CD4-positive, CD25-positive, alpha-beta regulatory T cell (primary cell): ENCODE results near the gene FMN2. TPM values are rescaled to one million over a fixed set of nuclear protein-coding genes. Genes with fewer than 3 reads are reported as not detected.

Experiments used
- ATAC-seq, 2 donors: fragments of 150-1000 bp; cut with Tn5 transposase; one replicate each; pipeline ENCODE4 v1.10.0; 2021; ENCODE audit warnings: low read depth in 2 of 2, moderate number of reproducible peaks in 2 of 2, moderate library complexity in 1 of 2
- DNase-seq, 3 donors: peaks; one replicate each; pipeline versions ENCODE4 v3.0.0 to v3.0.0-alpha.2; 2012 to 2022; ENCODE audit warnings: mixed read lengths in 1 of 3
- H3K27ac ChIP-seq: one replicate; pipeline ENCODE4 v1.7.0; 2013; ENCODE audit warnings: mild to moderate bottlenecking, low read length; ENCODE audit not compliant: insufficient read depth, poor library complexity, severe bottlenecking
- H3K27me3 ChIP-seq: one replicate; pipeline ENCODE4 v1.7.0; 2013; ENCODE audit warnings: low read length; ENCODE audit not compliant: control insufficient read depth, insufficient read depth
- H3K36me3 ChIP-seq: one replicate; pipeline ENCODE4 v1.7.0; 2013; ENCODE audit warnings: mild to moderate bottlenecking, low read length, moderate library complexity; ENCODE audit not compliant: control insufficient read depth, insufficient read depth
- H3K4me1 ChIP-seq: 2 replicates; pipeline ENCODE4 v1.7.0; 2013; ENCODE audit warnings: mild to moderate bottlenecking, low read length; ENCODE audit not compliant: insufficient read depth, control insufficient read depth, poor library complexity, severe bottlenecking
- H3K4me3 ChIP-seq: one replicate; pipeline ENCODE4 v1.7.0; 2013; ENCODE audit warnings: low read depth, mild to moderate bottlenecking, low read length, moderate library complexity
- H3K9me3 ChIP-seq, 2 experiments: 1 replicate in 1 of 2; 2 replicates in 1 of 2; pipeline ENCODE4 v1.7.0; 2013; ENCODE audit warnings: low read length in 2 of 2, mild to moderate bottlenecking in 1 of 2, moderate library complexity in 1 of 2; ENCODE audit not compliant: control insufficient read depth in 2 of 2
- H3K27ac Mint-ChIP-seq, 3 donors: one replicate each; pipeline ENCODE4 v1.8.0; 2020 to 2022; ENCODE audit warnings: mild to moderate bottlenecking in 3 of 3, mixed read lengths in 3 of 3, moderate library complexity in 2 of 3
- H3K27me3 Mint-ChIP-seq: one replicate; pipeline ENCODE4 v1.8.0; 2022; ENCODE audit warnings: mild to moderate bottlenecking, mixed read lengths
- H3K36me3 Mint-ChIP-seq: one replicate; pipeline ENCODE4 v1.8.0; 2020; ENCODE audit warnings: mixed read lengths
- H3K4me1 Mint-ChIP-seq, 4 donors: one replicate each; pipeline ENCODE4 v1.8.0; 2020 to 2022; ENCODE audit warnings: mixed read lengths in 4 of 4, mild to moderate bottlenecking in 1 of 4
- H3K4me3 Mint-ChIP-seq, 4 donors: one replicate each; pipeline ENCODE4 v1.8.0; 2020 to 2022; ENCODE audit warnings: mild to moderate bottlenecking in 4 of 4, mixed read lengths in 4 of 4, moderate library complexity in 3 of 4
- H3K9me3 Mint-ChIP-seq, 7 donors: one replicate each; pipeline ENCODE4 v1.8.0; 2020 to 2022; ENCODE audit warnings: mixed read lengths in 7 of 7, mild to moderate bottlenecking in 3 of 7, moderate library complexity in 2 of 7
- polyA plus RNA-seq, 4 donors: library from polyadenylated mRNA; unstranded; fragments of 300-500 nt; fragmentation: Illumina TruSeq; gene quantifications; one replicate each; pipeline ENCODE4 v1.2.3, GENCODE V29; 2021
- total RNA-seq: library from RNA; stranded (reverse); gene quantifications from one replicate; pipeline ENCODE4 v1.2.3, GENCODE V29; 2022

The FMN2 gene
- total and polyA plus RNA-seq, 5 donors from 2014 or later: not detected

DNA sequence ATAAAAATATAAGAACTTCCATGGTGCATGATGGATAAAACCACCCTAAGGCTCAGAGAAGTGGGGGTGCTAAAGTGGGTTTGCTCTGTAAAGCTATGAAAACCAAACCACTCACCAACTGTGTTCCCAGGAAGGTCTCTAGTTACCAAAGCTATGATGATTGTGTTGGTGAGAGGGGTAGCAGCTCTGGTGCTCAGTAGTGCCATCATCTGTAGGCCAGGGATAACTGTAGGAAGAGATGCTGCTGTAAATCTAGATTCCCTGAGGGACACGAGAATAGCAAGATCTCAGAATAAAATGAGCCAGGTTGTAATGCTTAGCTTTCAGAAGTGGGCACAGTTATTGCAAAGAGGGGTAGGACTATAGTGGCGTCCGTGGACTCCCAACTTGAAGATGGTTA lies 395.8 kb downstream of the FMN2 start:
- Histone ChIP-seq H3K4me3 (no peak overlapping the region), H3K4me1 (no peaks in the 10 kb centered on the region), H3K27ac (no peak overlapping the region), H3K27me3 (no peaks in the 10 kb centered on the region), H3K36me3 (no peaks in the 10 kb centered on the region), H3K9me3 (no peaks in the 10 kb centered on the region)
- Mint-ChIP-seq H3K4me1 (no peaks in the 10 kb centered on the region), H3K27ac (no peak overlapping the region), H3K4me3 (no peak overlapping the region), H3K36me3 (no peaks in the 10 kb centered on the region), H3K27me3 (no peaks in the 10 kb centered on the region), H3K9me3 (peaks cover 0 to 15% (median 5%) of the 10 kb centered on the region in 7 donors)
- ATAC-seq: no peak
- no peak for DNase-seq

GRCh38 chr1:240491156-240491555 lies 399.5 kb downstream of the FMN2 start:
- H3K4me1 ChIP-seq: no peaks in the 10 kb centered on the region
- no peaks in the 10 kb centered on the region for H3K4me1 Mint-ChIP-seq
- ATAC-seq (no peak), DNase-seq (no peak)
- no peak overlapping the region for H3K27ac ChIP-seq
- no peaks in the 10 kb centered on the region for H3K27me3 ChIP-seq
- no peaks in the 10 kb centered on the region for H3K27me3 Mint-ChIP-seq
- H3K36me3 Mint-ChIP-seq: no peaks in the 10 kb centered on the region
- H3K27ac Mint-ChIP-seq: no peak overlapping the region
- no peaks in the 10 kb centered on the region for H3K36me3 ChIP-seq
- no peak overlapping the region for H3K4me3 ChIP-seq
- no peaks in the 10 kb centered on the region for H3K9me3 ChIP-seq
- peaks cover 0 to 20% (median 4%) of the 10 kb centered on the region in 7 donors for H3K9me3 Mint-ChIP-seq
- no peak overlapping the region for H3K4me3 Mint-ChIP-seq

DNA sequence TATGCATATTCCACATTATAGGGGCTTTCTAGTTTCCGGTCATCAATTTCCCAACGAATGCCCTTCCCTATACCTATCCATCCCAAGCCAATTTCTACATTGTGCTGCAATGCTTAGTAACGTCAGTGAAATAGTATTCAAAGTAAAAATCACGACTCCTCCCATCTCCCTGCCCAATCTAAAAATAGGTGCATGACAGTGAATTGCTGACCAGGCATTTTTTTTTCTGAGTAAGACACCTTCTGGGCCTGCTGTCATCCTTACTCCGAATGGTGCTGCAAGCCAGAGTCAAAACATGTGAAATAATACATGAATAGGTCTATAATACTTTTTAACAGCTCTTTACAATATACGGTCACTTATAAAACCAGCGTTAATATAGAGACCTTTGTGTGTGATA lies 400.1 kb downstream of the FMN2 start:
- no peak overlapping the region for H3K27ac Mint-ChIP-seq
- Histone ChIP-seq H3K4me3 (no peak overlapping the region), H3K27me3 (no peaks in the 10 kb centered on the region), H3K36me3 (no peaks in the 10 kb centered on the region), H3K9me3 (no peaks in the 10 kb centered on the region), H3K4me1 (no peaks in the 10 kb centered on the region), H3K27ac (no peak overlapping the region)
- H3K27me3 Mint-ChIP-seq: no peaks in the 10 kb centered on the region
- no peaks in the 10 kb centered on the region for H3K36me3 Mint-ChIP-seq
- DNase-seq (no peak), ATAC-seq (no peak)
- H3K4me1 Mint-ChIP-seq: no peaks in the 10 kb centered on the region
- H3K9me3 Mint-ChIP-seq: peaks cover 0 to 17% (median 4%) of the 10 kb centered on the region in 7 donors
- no peak overlapping the region for H3K4me3 Mint-ChIP-seq

DNA sequence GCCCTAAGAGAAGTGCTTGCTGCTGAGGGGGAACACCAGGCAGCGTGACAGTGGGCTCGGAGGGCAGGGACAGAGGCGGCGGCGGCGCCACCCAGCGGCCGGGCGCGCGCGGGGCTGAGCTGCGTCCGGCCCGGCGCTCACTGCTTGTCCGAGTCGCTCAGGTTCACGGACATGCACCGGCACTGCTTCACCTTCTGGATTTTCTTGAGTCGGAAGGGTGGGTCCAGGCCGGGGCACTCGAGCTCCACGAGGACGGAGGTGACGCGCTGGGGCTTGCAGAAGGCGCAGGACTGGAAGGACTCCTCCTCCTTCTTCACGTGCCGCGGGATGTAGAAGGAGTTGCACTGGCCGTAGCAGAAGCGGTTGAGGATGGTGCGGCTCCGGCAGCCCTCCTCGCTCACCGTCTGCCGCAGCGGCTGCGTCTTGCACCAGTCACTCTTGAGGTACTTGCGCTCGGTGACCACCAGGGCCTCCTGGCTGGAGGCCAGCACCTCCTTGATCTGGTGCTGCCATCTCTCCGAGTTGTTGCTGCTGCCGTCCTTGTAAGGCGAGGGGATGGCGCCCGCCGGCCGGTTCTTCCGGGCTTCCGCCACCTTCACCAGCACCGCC lies 401.3 kb downstream of the FMN2 start:
- Histone ChIP-seq H3K9me3 (no peaks in the 10 kb centered on the region), H3K27me3 (no peaks in the 10 kb centered on the region), H3K4me1 (no peaks in the 10 kb centered on the region), H3K36me3 (no peaks in the 10 kb centered on the region), H3K4me3 (no peak overlapping the region), H3K27ac (no peak overlapping the region)
- no peaks in the 10 kb centered on the region for H3K27me3 Mint-ChIP-seq
- H3K27ac Mint-ChIP-seq: no peak overlapping the region
- ATAC-seq (no peak), DNase-seq (no peak)
- peak overlapping the region in 1 of 4 donors; percentile 39 for H3K4me3 Mint-ChIP-seq
- H3K36me3 Mint-ChIP-seq: no peaks in the 10 kb centered on the region
- peaks cover 0 to 19% (median 3%) of the 10 kb centered on the region in 7 donors for H3K9me3 Mint-ChIP-seq
- no peaks in the 10 kb centered on the region for H3K4me1 Mint-ChIP-seq

- Histone ChIP-seq H3K27ac (no peak overlapping the region), H3K36me3 (no peaks in the 10 kb centered on the region), H3K9me3 (peaks cover 0 to 4% of the 10 kb centered on the region in 2 experiments), H3K4me1 (no peaks in the 10 kb centered on the region), H3K27me3 (no peaks in the 10 kb centered on the region), H3K4me3 (no peak overlapping the region)
- H3K27ac Mint-ChIP-seq: no peak overlapping the region
- no peaks in the 10 kb centered on the region for H3K36me3 Mint-ChIP-seq
- H3K4me1 Mint-ChIP-seq: no peaks in the 10 kb centered on the region
- H3K9me3 Mint-ChIP-seq: peaks cover 0 to 25% (median 3%) of the 10 kb centered on the region in 7 donors
- no peaks in the 10 kb centered on the region for H3K27me3 Mint-ChIP-seq
- H3K4me3 Mint-ChIP-seq: no peak overlapping the region
- DNase-seq: no peak
- no peak for ATAC-seq
Observed at GRCh38 chr1:240495601-240496000, 403.9 kb downstream of the FMN2 start.

GRCh38 chr1:240496356-240496755 lies 404.7 kb downstream of the FMN2 start:
- ATAC-seq (no peak), DNase-seq (no peak)
- H3K4me3 Mint-ChIP-seq: peak overlapping the region in 1 of 4 donors; percentile 45
- Histone ChIP-seq H3K4me1 (no peaks in the 10 kb centered on the region), H3K9me3 (peaks cover 0 to 4% of the 10 kb centered on the region in 2 experiments), H3K36me3 (no peaks in the 10 kb centered on the region), H3K27me3 (no peaks in the 10 kb centered on the region), H3K27ac (no peak overlapping the region), H3K4me3 (no peak overlapping the region)
- no peak overlapping the region for H3K27ac Mint-ChIP-seq
- H3K27me3 Mint-ChIP-seq: no peaks in the 10 kb centered on the region
- H3K36me3 Mint-ChIP-seq: no peaks in the 10 kb centered on the region
- H3K4me1 Mint-ChIP-seq: no peaks in the 10 kb centered on the region
- peaks cover 0 to 25% (median 4%) of the 10 kb centered on the region in 7 donors for H3K9me3 Mint-ChIP-seq

DNA sequence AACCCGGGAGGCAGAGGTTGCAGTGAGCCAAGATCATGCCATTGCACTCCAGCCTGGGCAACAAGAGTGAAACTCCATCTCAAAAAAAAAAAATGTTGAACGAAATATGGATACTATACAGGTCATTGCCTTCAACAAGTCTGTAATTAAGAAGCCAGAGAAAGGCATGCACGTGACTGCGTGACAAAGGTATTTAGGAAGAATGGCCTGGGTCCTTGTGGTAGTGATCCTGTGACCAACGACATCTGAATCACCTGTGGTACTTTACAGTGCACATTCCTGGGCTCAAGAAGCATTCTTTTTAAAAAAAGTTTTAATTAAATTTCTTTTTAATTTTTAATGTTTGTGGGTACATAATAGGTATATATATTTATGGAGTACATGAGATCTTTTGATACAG lies 405.3 kb downstream of the FMN2 start:
- H3K27me3 ChIP-seq: no peaks in the 10 kb centered on the region
- no peaks in the 10 kb centered on the region for H3K36me3 Mint-ChIP-seq
- no peaks in the 10 kb centered on the region for H3K4me1 ChIP-seq
- H3K9me3 Mint-ChIP-seq: peaks cover 0 to 22% (median 3%) of the 10 kb centered on the region in 7 donors
- H3K27ac ChIP-seq: no peak overlapping the region
- no peak overlapping the region for H3K27ac Mint-ChIP-seq
- no peaks in the 10 kb centered on the region for H3K36me3 ChIP-seq
- peak overlapping the region in 1 of 4 donors; percentile 45 for H3K4me3 Mint-ChIP-seq
- no peak overlapping the region for H3K4me3 ChIP-seq
- no peaks in the 10 kb centered on the region for H3K4me1 Mint-ChIP-seq
- ATAC-seq (no peak), DNase-seq (no peak)
- no peaks in the 10 kb centered on the region for H3K27me3 Mint-ChIP-seq
- peaks cover 0 to 4% of the 10 kb centered on the region in 2 experiments for H3K9me3 ChIP-seq

DNA sequence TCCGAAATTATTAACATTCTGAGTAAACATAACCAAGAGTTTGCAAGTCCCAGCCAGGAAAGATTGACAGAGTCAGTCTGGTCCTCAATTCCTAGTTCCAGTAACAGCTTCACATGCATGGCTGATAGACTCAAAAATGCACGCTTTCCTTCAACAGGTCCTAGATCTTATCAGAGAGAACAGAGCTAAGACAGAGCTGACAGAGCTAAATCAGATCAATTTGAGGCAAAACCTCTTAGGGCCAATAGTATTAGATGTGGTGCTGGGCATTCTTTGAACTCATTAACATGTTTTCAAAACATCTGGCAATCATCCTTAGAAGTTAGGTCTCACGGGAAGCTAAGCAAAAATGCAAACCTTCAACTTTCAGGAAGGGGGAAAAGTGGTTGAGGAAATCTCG lies 406.2 kb downstream of the FMN2 start:
- DNase-seq (no peak), ATAC-seq (no peak)
- Histone ChIP-seq H3K36me3 (no peaks in the 10 kb centered on the region), H3K4me1 (no peaks in the 10 kb centered on the region), H3K4me3 (no peak overlapping the region), H3K27me3 (no peaks in the 10 kb centered on the region), H3K9me3 (peaks cover 0 to 4% of the 10 kb centered on the region in 2 experiments), H3K27ac (no peak overlapping the region)
- no peak overlapping the region for H3K4me3 Mint-ChIP-seq
- no peaks in the 10 kb centered on the region for H3K36me3 Mint-ChIP-seq
- no peaks in the 10 kb centered on the region for H3K4me1 Mint-ChIP-seq
- no peaks in the 10 kb centered on the region for H3K27me3 Mint-ChIP-seq
- H3K27ac Mint-ChIP-seq: no peak overlapping the region
- peaks cover 0 to 20% (median 2%) of the 10 kb centered on the region in 7 donors for H3K9me3 Mint-ChIP-seq
